OCI-LY1 (cell line): ENCODE measurements around the gene PLEKHG2.

Experiments
- EZH2 ChIP-seq: fragments of 200-600 bp; sonication (generic), shearing (Covaris generic); IDR thresholded peaks from 2 replicates; pipeline ENCODE4 v1.8.0; 2017; ENCODE audit warnings: borderline replicate concordance, mixed run types, mild to moderate bottlenecking, antibody characterized with exemption, low read length, moderate library complexity, mixed read lengths
- TF ChIP-seq, protein P1 (sequence below): fragments of 200-600 bp; sonication (generic), shearing (Covaris generic); IDR thresholded peaks from 2 replicates; pipeline ENCODE4 v1.5.1; 2017; ENCODE audit warnings: mild to moderate bottlenecking, antibody characterized with exemption, low read length, moderate library complexity, mixed read lengths

DNA sequence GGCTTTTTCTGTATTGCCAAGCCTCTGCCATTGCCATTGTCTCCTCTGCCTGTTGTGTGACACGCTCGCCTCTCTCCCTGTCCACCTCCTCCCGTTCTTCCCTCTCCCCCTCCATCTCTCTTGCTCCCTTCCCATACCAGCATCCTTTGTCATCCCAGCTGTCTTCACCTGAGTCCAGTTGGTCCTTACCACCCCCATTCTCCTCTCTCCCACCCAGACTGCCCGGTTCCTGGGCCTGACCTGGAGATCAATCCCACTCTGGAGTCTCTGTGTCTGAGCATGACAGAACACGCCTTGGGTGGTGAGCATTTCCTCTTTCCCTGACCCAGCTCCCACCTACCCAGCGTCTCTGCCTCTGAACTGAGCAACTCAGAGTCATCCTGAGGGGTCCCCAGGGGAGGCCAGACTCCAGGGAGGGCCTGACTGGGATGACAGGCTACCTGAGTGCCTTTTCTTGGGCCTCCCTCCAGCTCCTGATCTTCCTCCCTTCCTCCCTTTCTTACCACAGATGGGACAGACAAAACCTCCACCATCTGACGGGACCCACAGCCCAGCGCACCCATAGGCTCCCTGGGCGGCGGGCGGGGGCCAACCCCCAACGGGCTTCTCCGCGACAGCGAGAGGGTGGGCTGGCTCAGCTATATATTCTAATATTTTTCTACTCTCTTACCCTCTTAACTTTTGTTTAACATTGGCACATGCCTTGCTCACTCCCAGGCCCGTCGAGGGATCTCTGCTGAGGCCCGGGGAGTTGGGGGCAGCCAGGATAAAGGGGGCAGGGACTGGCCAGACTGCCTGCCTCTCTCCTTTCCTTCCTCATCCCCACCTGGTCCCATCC lies 29.3 kb upstream of the PLEKHG2 start:
- TF ChIP-seq, protein P1, sequence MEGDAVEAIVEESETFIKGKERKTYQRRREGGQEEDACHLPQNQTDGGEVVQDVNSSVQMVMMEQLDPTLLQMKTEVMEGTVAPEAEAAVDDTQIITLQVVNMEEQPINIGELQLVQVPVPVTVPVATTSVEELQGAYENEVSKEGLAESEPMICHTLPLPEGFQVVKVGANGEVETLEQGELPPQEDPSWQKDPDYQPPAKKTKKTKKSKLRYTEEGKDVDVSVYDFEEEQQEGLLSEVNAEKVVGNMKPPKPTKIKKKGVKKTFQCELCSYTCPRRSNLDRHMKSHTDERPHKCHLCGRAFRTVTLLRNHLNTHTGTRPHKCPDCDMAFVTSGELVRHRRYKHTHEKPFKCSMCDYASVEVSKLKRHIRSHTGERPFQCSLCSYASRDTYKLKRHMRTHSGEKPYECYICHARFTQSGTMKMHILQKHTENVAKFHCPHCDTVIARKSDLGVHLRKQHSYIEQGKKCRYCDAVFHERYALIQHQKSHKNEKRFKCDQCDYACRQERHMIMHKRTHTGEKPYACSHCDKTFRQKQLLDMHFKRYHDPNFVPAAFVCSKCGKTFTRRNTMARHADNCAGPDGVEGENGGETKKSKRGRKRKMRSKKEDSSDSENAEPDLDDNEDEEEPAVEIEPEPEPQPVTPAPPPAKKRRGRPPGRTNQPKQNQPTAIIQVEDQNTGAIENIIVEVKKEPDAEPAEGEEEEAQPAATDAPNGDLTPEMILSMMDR = no peak
- no peak for TF ChIP-seq EZH2
